Epidermal melanocyte (primary cell): ENCODE results near the gene NTN5.
"Not testable (repeated sequence)": the region's sequence is repeated elsewhere in the genome, so short reads cannot be mapped to it uniquely, and the experiment has no call there.

ENCODE experiments used
- DNase-seq: peaks from one replicate; pipeline ENCODE4 v3.0.0; 2011; ENCODE audit warnings: low spot score; ENCODE audit not compliant: insufficient read length

The NTN5 gene

GRCh38 chr19:48672994-48673393 lies at the start of gene NTN5:
TSS of gene NTN5 (minus strand) at chr19:48673017. CDS start at chr19:48670986, 2,031 bp downstream.
- no peak for DNase-seq

GRCh38 chr19:48722196-48722708 lies 49.4 kb upstream of the NTN5 start:
- no peak for DNase-seq

DNA sequence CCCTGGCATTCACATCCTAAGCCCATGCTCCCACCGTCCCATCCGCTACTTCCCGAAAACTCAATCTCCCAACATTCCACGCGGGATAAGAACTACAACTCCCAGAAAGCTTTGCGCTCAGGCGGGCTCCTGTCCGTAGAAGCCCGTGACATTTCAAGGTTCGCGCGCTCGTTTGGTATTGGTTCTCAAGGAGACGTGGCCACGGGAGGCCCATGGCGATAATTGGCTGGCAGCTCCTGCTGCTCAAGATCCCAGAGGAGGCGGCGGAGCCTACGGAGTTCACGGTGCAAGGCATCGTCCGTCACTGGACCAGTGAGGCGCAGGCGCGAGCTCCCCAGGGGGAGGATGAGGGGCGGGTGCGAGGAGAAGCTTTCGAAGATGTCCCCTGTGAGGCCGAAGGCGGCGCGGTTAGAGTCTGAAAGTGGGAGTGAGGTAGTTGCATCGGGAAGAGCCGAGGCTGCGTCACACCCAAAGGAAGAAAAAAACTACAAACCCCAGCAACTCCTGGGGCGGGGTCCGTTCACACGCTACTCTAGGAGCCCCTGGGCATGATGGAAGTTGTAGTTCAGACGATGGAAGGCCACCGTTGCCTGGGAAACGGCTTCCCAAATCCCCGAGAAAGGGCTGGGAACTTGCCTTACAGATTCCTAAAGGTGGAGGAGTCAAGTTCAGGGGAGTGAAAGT lies 47.9 kb upstream of the NTN5 start:
- peak; percentile 100 for DNase-seq

DNA sequence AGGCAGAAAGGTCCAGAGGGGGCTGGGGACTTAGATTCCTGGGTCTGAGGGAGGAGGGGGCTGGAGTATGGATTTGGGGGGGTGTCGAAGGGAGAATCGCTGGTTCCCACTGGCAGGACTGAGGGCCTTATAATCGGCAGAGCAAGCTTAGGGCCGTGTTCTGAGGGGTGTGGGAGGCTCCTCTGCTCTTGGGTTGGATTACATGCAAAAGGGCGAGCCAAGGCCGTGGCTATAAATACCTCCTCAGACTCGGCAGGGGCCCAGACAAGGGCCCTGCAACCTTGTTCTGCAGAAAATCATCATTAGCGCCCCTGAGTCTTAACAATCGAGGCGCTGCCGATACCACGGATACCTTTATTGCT lies 47.4 kb upstream of the NTN5 start:
- DNase-seq, result no peak

- no peak for DNase-seq
Measured at GRCh38 chr19:48719263-48720171, 46.7 kb upstream of the NTN5 start, which contains the start of gene MAMSTR. TSS of gene MAMSTR (minus strand) at chr19:48719725. CDS start at chr19:48719031, 694 bp downstream.

- no peak for DNase-seq
Measured at GRCh38 chr19:48718711-48719231, 46.0 kb upstream of the NTN5 start.

GRCh38 chr19:48718106-48718505 lies 45.3 kb upstream of the NTN5 start:
- not testable (repeated sequence) for DNase-seq

DNA sequence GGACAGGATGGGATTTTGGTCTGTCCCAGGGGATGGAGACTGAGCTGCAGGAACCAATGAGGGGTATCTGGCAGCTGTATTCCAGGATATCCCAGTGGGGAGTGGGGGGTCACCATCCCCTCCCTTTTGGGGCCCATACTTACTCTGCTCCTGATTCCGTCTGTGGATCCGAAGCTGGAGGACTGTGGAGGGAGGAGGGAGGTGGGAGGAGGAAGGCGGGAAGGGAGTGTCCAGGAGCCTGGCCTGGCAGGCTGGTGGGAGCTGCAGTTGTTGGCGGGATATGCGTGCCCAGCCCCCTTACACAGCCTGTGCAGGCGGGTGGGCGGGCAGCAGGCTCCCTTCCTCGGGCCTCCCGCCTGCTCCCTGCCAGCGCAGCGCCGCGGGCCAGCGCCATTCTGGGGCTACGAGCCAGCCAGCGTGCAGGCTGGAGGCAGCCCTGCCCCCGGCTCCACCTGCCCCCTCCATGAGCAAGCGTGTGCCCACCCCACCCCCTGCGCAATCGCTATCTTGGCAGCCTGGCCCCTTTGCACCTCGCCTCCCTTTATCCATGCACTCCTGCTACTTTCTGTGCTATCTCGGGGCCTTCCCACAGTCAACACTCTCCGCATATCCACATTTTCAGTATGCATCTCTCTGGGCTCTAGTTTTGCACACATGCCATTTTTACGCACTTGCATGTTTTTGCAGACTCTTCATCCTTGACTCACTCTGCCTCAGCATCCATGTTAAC lies 43.9 kb upstream of the NTN5 start:
- no peak for DNase-seq

GRCh38 chr19:48715681-48716171 lies 42.9 kb upstream of the NTN5 start:
- no peak for DNase-seq

DNA sequence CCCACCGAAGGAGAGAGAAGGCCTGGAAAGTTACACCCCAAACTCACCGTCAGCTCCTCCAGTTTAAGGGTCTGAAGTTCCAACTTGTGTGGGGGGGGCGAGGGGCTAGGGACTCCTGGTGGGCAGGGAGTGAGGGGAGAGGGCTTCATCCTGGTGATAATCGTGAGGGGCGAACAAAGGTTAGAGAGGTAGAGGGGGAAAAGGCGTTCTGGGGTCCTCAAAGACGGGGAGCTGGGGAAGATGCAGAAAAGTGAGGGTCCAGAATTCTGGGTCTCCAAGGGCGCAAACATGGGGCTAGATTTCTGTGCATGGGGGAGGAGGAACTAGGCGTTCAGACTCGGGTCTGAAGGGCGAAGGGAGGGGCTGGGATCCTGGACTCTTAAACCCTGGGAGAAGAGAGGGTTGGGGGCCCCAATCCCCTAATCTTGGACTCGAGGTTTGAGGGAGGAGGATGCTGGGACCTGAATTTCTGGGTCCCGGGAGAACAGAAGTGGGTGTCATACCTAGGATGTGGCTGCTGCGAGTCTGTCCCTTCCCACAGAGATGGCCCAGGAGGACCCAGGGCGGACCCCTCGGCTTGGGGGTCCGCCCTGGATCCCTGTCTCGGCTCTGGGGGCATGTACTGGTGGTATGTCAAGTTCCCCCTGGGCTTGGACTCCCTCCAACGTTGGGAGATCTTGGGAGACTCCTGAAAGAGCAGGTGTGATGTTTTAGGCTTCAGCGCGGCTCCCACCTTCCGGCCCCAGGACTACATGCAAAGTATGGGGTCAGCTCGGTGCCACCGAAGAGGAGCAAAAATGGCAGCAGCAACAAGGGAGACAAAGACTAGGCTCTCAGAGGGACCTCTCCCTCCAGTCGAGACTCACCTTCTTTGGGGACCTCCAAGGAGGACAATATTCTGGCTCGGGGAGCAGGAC lies 42.2 kb upstream of the NTN5 start:
- no peak for DNase-seq

- DNase-seq, result peak; percentile 100
Measured at GRCh38 chr19:48713864-48714755, 41.3 kb upstream of the NTN5 start.

DNA sequence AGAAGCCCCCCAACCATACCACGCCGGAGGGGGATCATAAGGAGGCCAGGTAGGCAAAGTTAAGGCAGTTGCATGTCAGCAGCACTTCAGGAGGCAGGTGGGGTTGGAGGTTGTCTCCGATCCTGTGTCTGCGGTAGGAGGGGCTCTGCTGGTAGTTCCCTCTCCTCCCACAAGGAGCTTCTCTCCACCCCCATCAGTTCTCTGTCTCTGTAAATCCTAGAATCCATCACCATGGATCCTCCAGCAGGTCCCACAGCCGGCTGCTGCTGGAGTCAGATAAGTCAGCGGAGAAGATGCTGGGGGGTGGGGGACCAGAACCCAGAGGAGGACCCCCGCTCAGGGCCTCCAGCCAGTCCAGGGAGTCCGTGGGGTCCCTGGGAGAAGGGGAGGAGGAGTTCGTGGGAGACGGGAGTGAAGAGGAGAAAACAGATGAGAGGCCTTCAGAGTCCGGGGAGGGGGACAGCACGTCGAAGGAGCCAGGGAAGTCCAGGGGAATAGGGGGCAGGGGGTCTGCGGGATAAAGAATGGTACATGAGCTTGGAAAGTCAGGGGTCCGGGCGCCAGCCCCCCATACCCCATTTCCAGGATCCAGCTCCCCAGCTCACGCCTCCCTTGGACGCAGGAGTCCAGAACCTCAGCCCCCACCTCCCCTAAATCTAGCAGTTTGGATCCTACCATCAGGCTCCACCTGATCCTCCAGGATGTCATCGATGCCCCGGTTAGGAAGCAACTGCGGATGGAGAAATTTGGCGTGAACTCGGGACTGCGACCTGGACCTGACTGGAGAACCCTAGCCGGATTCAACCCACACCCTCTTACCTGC lies 40.4 kb upstream of the NTN5 start:
- no peak for DNase-seq

- DNase-seq, result no peak
Measured at GRCh38 chr19:48711106-48711662, 38.4 kb upstream of the NTN5 start.

GRCh38 chr19:48708471-48708870 lies 35.7 kb upstream of the NTN5 start:
- DNase-seq, result no peak

DNA sequence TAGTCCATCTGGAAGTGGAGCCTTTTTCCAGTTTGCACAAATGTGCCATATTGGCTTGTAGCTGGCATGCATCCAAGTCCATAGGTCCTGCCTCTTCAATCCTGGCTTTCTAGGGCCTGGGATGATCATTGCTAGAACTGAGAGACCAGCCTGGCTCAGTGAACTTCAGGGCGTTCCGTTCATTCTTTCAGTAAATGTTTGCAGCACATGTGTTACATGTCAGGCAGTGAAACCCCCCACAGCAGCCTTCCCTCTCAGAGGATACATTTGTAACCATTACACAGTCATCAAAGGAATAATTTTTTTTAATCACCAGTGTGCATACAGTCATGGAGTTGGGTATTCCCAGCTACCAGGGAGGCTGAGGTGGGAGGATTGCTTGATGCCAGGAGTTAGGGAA lies 32.6 kb upstream of the NTN5 start:
- DNase-seq, result no peak

- DNase-seq, result no peak
Measured at GRCh38 chr19:48703316-48703715, 30.5 kb upstream of the NTN5 start.

GRCh38 chr19:48702701-48703100 lies 29.9 kb upstream of the NTN5 start:
- DNase-seq, result no peak

GRCh38 chr19:48698046-48698445 lies 25.2 kb upstream of the NTN5 start:
- no peak for DNase-seq
